ENCODE measurements around the gene FBXO30.
A peak's percentile ranks its signal among the peaks of the same experiment; 100 is the strongest.

FBXO30 gene

GRCh38 chr6:145815309-145816274 lies 997 bp upstream of the FBXO30 start:
- Histone ChIP-seq H3K4me3 (ENCODE audit: low read length) (peak overlapping the region; percentile 95), H3K4me1 (ENCODE audit: control insufficient read depth, insufficient read depth, low read length) (peaks cover 22% of the 10 kb centered on the region), H3K27me3 (ENCODE audit: control insufficient read depth, insufficient read depth, low read length) (no peaks in the 10 kb centered on the region), H3K9me3 (ENCODE audit: control insufficient read depth, low read length) (no peaks in the 10 kb centered on the region), H3K9ac (ENCODE audit: low read length) (peak overlapping the region; percentile 94), H3K36me3 (ENCODE audit: control insufficient read depth, insufficient read depth, low read length) (no peaks in the 10 kb centered on the region)

GRCh38 chr6:145814035-145814500 lies 527 bp downstream of the FBXO30 start:
- Histone ChIP-seq H3K4me1 (ENCODE audit: control insufficient read depth, insufficient read depth, low read length) (peaks cover 22% of the 10 kb centered on the region), H3K36me3 (ENCODE audit: control insufficient read depth, insufficient read depth, low read length) (no peaks in the 10 kb centered on the region), H3K27me3 (ENCODE audit: control insufficient read depth, insufficient read depth, low read length) (no peaks in the 10 kb centered on the region), H3K9ac (ENCODE audit: low read length) (peak overlapping the region; percentile 94), H3K4me3 (ENCODE audit: low read length) (peak overlapping the region; percentile 57), H3K9me3 (ENCODE audit: control insufficient read depth, low read length) (no peaks in the 10 kb centered on the region)

GRCh38 chr6:145813285-145814034 lies 1.1 kb downstream of the FBXO30 start:
- H3K9me3 ChIP-seq (ENCODE audit: control insufficient read depth, low read length) = no peaks in the 10 kb centered on the region
- H3K4me1 ChIP-seq (ENCODE audit: control insufficient read depth, insufficient read depth, low read length) = peaks cover 22% of the 10 kb centered on the region
- no peaks in the 10 kb centered on the region for H3K36me3 ChIP-seq (ENCODE audit: control insufficient read depth, insufficient read depth, low read length)
- H3K27me3 ChIP-seq (ENCODE audit: control insufficient read depth, insufficient read depth, low read length) = no peaks in the 10 kb centered on the region
- H3K9ac ChIP-seq (ENCODE audit: low read length) = peak overlapping the region; percentile 94
- H3K4me3 ChIP-seq (ENCODE audit: low read length) = peak overlapping the region; percentile 57

- Histone ChIP-seq H3K4me1 (ENCODE audit: control insufficient read depth, insufficient read depth, low read length) (peaks cover 22% of the 10 kb centered on the region), H3K9ac (ENCODE audit: low read length) (no peak overlapping the region), H3K36me3 (ENCODE audit: control insufficient read depth, insufficient read depth, low read length) (no peaks in the 10 kb centered on the region), H3K27me3 (ENCODE audit: control insufficient read depth, insufficient read depth, low read length) (no peaks in the 10 kb centered on the region), H3K4me3 (ENCODE audit: low read length) (no peak overlapping the region), H3K9me3 (ENCODE audit: control insufficient read depth, low read length) (no peaks in the 10 kb centered on the region)
These were observed 2.9 kb downstream of the FBXO30 start for GRCh38 chr6:145811741-145812140.

- Histone ChIP-seq H3K36me3 (ENCODE audit: control insufficient read depth, insufficient read depth, low read length) (no peaks in the 10 kb centered on the region), H3K27me3 (ENCODE audit: control insufficient read depth, insufficient read depth, low read length) (no peaks in the 10 kb centered on the region), H3K4me1 (ENCODE audit: control insufficient read depth, insufficient read depth, low read length) (peaks cover 11% of the 10 kb centered on the region), H3K9me3 (ENCODE audit: control insufficient read depth, low read length) (no peaks in the 10 kb centered on the region), H3K4me3 (ENCODE audit: low read length) (no peak overlapping the region), H3K9ac (ENCODE audit: low read length) (no peak overlapping the region)
These were observed 4.8 kb downstream of the FBXO30 start for GRCh38 chr6:145809785-145810184.

GRCh38 chr6:145809211-145809610 lies 5.4 kb downstream of the FBXO30 start:
- Histone ChIP-seq H3K4me3 (ENCODE audit: low read length) (no peak overlapping the region), H3K36me3 (ENCODE audit: control insufficient read depth, insufficient read depth, low read length) (no peaks in the 10 kb centered on the region), H3K9me3 (ENCODE audit: control insufficient read depth, low read length) (no peaks in the 10 kb centered on the region), H3K9ac (ENCODE audit: low read length) (no peak overlapping the region), H3K27me3 (ENCODE audit: control insufficient read depth, insufficient read depth, low read length) (no peaks in the 10 kb centered on the region), H3K4me1 (ENCODE audit: control insufficient read depth, insufficient read depth, low read length) (peaks cover 11% of the 10 kb centered on the region)

GRCh38 chr6:145808239-145808638 lies 6.4 kb downstream of the FBXO30 start:
- H3K27me3 ChIP-seq (ENCODE audit: control insufficient read depth, insufficient read depth, low read length) = no peaks in the 10 kb centered on the region
- no peak overlapping the region for H3K9ac ChIP-seq (ENCODE audit: low read length)
- H3K4me1 ChIP-seq (ENCODE audit: control insufficient read depth, insufficient read depth, low read length) = peaks cover 8% of the 10 kb centered on the region
- H3K36me3 ChIP-seq (ENCODE audit: control insufficient read depth, insufficient read depth, low read length) = no peaks in the 10 kb centered on the region
- H3K4me3 ChIP-seq (ENCODE audit: low read length) = no peak overlapping the region
- H3K9me3 ChIP-seq (ENCODE audit: control insufficient read depth, low read length) = no peaks in the 10 kb centered on the region

- Histone ChIP-seq H3K4me3 (ENCODE audit: low read length) (no peak overlapping the region), H3K9me3 (ENCODE audit: control insufficient read depth, low read length) (no peaks in the 10 kb centered on the region), H3K36me3 (ENCODE audit: control insufficient read depth, insufficient read depth, low read length) (no peaks in the 10 kb centered on the region), H3K4me1 (ENCODE audit: control insufficient read depth, insufficient read depth, low read length) (no peaks in the 10 kb centered on the region), H3K27me3 (ENCODE audit: control insufficient read depth, insufficient read depth, low read length) (no peaks in the 10 kb centered on the region), H3K9ac (ENCODE audit: low read length) (no peak overlapping the region)
These were observed 12.5 kb downstream of the FBXO30 start for GRCh38 chr6:145802141-145802540.

- H3K4me3 ChIP-seq (ENCODE audit: low read length) = no peak overlapping the region
- H3K4me1 ChIP-seq (ENCODE audit: control insufficient read depth, insufficient read depth, low read length) = no peaks in the 10 kb centered on the region
- no peaks in the 10 kb centered on the region for H3K27me3 ChIP-seq (ENCODE audit: control insufficient read depth, insufficient read depth, low read length)
- H3K36me3 ChIP-seq (ENCODE audit: control insufficient read depth, insufficient read depth, low read length) = no peaks in the 10 kb centered on the region
- no peak overlapping the region for H3K9ac ChIP-seq (ENCODE audit: low read length)
- no peaks in the 10 kb centered on the region for H3K9me3 ChIP-seq (ENCODE audit: control insufficient read depth, low read length)
These were observed 13.6 kb downstream of the FBXO30 start for GRCh38 chr6:145801021-145801420.

GRCh38 chr6:145798530-145798929 lies 16.1 kb downstream of the FBXO30 start:
- Histone ChIP-seq H3K9ac (ENCODE audit: low read length) (no peak overlapping the region), H3K27me3 (ENCODE audit: control insufficient read depth, insufficient read depth, low read length) (no peaks in the 10 kb centered on the region), H3K36me3 (ENCODE audit: control insufficient read depth, insufficient read depth, low read length) (no peaks in the 10 kb centered on the region), H3K4me1 (ENCODE audit: control insufficient read depth, insufficient read depth, low read length) (no peaks in the 10 kb centered on the region), H3K4me3 (ENCODE audit: low read length) (no peak overlapping the region), H3K9me3 (ENCODE audit: control insufficient read depth, low read length) (no peaks in the 10 kb centered on the region)

GRCh38 chr6:145789443-145789842 lies 25.2 kb downstream of the FBXO30 start:
- Histone ChIP-seq H3K27me3 (ENCODE audit: control insufficient read depth, insufficient read depth, low read length) (no peaks in the 10 kb centered on the region), H3K4me3 (ENCODE audit: low read length) (no peak overlapping the region), H3K4me1 (ENCODE audit: control insufficient read depth, insufficient read depth, low read length) (no peaks in the 10 kb centered on the region), H3K36me3 (ENCODE audit: control insufficient read depth, insufficient read depth, low read length) (no peaks in the 10 kb centered on the region), H3K9me3 (ENCODE audit: control insufficient read depth, low read length) (no peaks in the 10 kb centered on the region), H3K9ac (ENCODE audit: low read length) (no peak overlapping the region)

GRCh38 chr6:145787688-145788087 lies 26.9 kb downstream of the FBXO30 start:
- no peak overlapping the region for H3K9ac ChIP-seq (ENCODE audit: low read length)
- no peaks in the 10 kb centered on the region for H3K36me3 ChIP-seq (ENCODE audit: control insufficient read depth, insufficient read depth, low read length)
- no peaks in the 10 kb centered on the region for H3K27me3 ChIP-seq (ENCODE audit: control insufficient read depth, insufficient read depth, low read length)
- no peaks in the 10 kb centered on the region for H3K4me1 ChIP-seq (ENCODE audit: control insufficient read depth, insufficient read depth, low read length)
- no peaks in the 10 kb centered on the region for H3K9me3 ChIP-seq (ENCODE audit: control insufficient read depth, low read length)
- H3K4me3 ChIP-seq (ENCODE audit: low read length) = no peak overlapping the region

Measured in mucosa of stomach (tissue), 1 donor.